Tibial artery (tissue), 4 donors: Measurements from ENCODE around the gene ABCG2.
A peak's percentile ranks its signal among the peaks of the same experiment; 100 is the strongest.

Source experiments
- DNase-seq, 2 donors: peaks; one replicate each; pipeline ENCODE4 v3.0.0-alpha.2; 2019
- H3K27ac ChIP-seq, 2 donors: fragments of 200-600 bp; sonication (generic) in 1 of 2; 1 replicate in 1 of 2; 2 replicates in 1 of 2; pipeline ENCODE4 v1.5.1; 2018 to 2019; ENCODE audit warnings: mild to moderate bottlenecking in 1 of 2
- H3K27me3 ChIP-seq, 2 donors: fragments of 200-600 bp; sonication (generic) in 1 of 2; one replicate each; pipeline versions ENCODE4 v1.5.1 to v1.6.0; 2016 to 2019
- H3K36me3 ChIP-seq, 3 donors: fragments of 200-600 bp; sonication (generic) in 2 of 3; one replicate each; pipeline ENCODE4 v1.5.1; 2016 to 2019; ENCODE audit warnings: mild to moderate bottlenecking in 2 of 3
- H3K4me1 ChIP-seq, 4 donors: fragments of 200-600 bp; sonication (generic) in 2 of 4; 1 replicate in 3 of 4; 2 replicates in 1 of 4; pipeline ENCODE4 v1.5.1; 2016 to 2019
- H3K4me3 ChIP-seq, 2 donors: fragments of 200-600 bp; sonication (generic) in 1 of 2; 1 replicate in 1 of 2; 2 replicates in 1 of 2; pipeline ENCODE4 v1.5.1; 2018 to 2019; ENCODE audit warnings: mild to moderate bottlenecking in 2 of 2
- H3K9me3 ChIP-seq, 3 donors: fragments of 200-600 bp; sonication (generic) in 1 of 3; one replicate each; pipeline ENCODE4 v1.5.1; 2016 to 2019
- intact Hi-C: fragments of 100-400 bp; cut with DNase I; formaldehyde crosslinking; loops from one replicate; pipeline ENCODE4 v1.15.0; 2023; ENCODE audit warnings: low total_unique reads
- TF ChIP-seq, protein P1 (sequence below), 2 experiments: fragments of 200-600 bp in 1 of 2; fragments of 450-650 bp in 1 of 2; IDR thresholded peaks; one replicate each; pipeline ENCODE4 v1.5.1; 2017 to 2019; ENCODE audit warnings: antibody characterized with exemption in 2 of 2, mild to moderate bottlenecking in 1 of 2, moderate library complexity in 1 of 2

The ABCG2 gene

DNA sequence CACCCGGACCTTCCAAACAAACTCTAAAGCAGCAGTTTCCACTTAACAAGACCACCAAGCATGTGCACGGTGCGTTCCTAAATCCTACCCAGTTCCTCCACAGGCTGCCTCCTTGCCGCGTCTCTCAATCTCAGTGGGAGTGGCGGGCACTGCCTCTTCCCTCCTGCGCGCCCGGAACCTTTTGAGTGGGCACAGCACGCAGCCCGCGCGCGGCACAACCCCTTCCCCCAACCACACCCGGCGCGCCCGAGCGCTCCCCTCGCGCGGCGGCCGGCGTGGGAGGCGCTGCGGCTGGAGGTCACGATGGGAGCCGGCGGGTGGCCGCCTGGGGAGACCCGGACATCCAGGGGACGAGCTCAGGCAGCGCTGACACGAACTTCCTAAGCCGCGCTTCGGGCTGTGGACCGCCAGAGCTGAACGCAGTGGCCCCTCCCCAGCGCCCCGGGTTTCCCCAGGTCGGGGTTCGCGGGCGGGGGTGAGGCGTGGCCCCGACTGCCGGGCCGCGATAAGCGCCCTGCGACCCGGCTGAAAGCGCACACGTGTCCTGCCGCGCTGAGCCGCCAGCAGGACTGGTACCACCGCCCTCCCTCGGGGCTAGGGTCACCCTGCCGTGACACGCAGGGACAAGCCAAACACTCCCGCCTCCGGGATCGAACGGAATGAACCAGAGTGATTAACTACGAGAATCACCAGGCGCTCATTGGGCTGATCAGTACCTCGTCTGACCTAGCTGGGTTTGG lies at the start of gene ABCG2:
Gene ABCG2, minus strand, starts transcription at position 151 of the 740 bp plus-strand sequence. CDS start 18,644 bp downstream, outside the sequence.
- TF ChIP-seq, protein P1, sequence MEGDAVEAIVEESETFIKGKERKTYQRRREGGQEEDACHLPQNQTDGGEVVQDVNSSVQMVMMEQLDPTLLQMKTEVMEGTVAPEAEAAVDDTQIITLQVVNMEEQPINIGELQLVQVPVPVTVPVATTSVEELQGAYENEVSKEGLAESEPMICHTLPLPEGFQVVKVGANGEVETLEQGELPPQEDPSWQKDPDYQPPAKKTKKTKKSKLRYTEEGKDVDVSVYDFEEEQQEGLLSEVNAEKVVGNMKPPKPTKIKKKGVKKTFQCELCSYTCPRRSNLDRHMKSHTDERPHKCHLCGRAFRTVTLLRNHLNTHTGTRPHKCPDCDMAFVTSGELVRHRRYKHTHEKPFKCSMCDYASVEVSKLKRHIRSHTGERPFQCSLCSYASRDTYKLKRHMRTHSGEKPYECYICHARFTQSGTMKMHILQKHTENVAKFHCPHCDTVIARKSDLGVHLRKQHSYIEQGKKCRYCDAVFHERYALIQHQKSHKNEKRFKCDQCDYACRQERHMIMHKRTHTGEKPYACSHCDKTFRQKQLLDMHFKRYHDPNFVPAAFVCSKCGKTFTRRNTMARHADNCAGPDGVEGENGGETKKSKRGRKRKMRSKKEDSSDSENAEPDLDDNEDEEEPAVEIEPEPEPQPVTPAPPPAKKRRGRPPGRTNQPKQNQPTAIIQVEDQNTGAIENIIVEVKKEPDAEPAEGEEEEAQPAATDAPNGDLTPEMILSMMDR (IDR thresholded peaks at IDR 0.05) = no peak
- Histone ChIP-seq H3K4me1 (peaks cover 0 to 10% (median 2%) of the 10 kb centered on the region in 4 donors), H3K9me3 (no peaks in the 10 kb centered on the region), H3K27me3 (no peaks in the 10 kb centered on the region), H3K4me3 (peak within 1 kb of the TSS; percentile 54 to 63), H3K27ac (no peak within 1 kb of the TSS), H3K36me3 (no peaks in the 10 kb centered on the region)
- intact Hi-C loops = no loop called here
- DNase-seq = peak in 1 of 2 donors; percentile 24

DNA sequence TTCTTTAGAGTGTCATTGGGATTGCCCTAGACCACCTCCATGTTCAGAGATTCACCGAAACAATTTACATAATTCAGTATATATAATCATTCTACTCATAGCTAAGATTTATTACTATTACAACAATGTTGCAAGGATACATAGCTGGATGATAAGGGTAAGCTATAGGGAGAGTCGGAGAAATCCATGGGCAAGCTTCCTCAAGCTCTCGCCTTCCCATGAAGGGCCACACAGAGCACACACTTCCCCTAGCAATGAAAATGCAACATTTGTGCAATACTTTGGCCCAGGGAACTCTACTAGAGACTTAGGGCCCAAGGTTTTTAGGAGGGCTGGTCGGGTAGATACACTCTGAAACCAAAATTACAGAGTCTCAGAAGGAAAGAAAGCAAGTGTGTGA lies 49.7 kb upstream of the ABCG2 start:
- Histone ChIP-seq H3K4me3 (no peak overlapping the region), H3K27ac (no peak overlapping the region), H3K36me3 (no peaks in the 10 kb centered on the region), H3K4me1 (peaks cover 0 to 11% (median 0%) of the 10 kb centered on the region in 4 donors), H3K27me3 (no peaks in the 10 kb centered on the region), H3K9me3 (no peaks in the 10 kb centered on the region)
- intact Hi-C loops = no loop called here
- TF ChIP-seq, protein P1 (IDR thresholded peaks at IDR 0.05) = no peak
- DNase-seq = no peak

DNA sequence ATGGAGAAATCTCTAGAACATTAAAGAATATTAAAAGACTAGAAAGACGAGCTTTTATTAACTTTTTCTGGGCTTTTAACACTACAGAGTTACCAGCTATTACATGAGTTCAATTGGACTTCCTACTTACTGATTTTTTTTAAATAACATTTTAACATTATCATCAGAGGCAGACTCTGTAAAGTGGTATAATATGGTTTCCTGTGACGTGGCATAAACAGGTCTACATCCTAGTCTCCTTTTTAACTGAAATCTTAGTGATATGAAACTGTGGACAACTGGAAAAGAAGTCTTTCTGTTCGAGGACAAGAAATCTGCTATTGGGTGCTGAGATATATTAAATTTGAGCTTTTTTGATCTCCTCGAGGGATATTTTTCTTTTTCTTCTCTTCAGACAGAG lies 48.7 kb upstream of the ABCG2 start:
- H3K4me1 ChIP-seq = peaks cover 0 to 11% (median 0%) of the 10 kb centered on the region in 4 donors
- TF ChIP-seq, protein P1 (IDR thresholded peaks at IDR 0.05) = no peak
- H3K27ac ChIP-seq = no peak overlapping the region
- DNase-seq = no peak
- no peaks in the 10 kb centered on the region for H3K27me3 ChIP-seq
- no peaks in the 10 kb centered on the region for H3K9me3 ChIP-seq
- no peaks in the 10 kb centered on the region for H3K36me3 ChIP-seq
- no peak overlapping the region for H3K4me3 ChIP-seq
- intact Hi-C loops = no loop called here

DNA sequence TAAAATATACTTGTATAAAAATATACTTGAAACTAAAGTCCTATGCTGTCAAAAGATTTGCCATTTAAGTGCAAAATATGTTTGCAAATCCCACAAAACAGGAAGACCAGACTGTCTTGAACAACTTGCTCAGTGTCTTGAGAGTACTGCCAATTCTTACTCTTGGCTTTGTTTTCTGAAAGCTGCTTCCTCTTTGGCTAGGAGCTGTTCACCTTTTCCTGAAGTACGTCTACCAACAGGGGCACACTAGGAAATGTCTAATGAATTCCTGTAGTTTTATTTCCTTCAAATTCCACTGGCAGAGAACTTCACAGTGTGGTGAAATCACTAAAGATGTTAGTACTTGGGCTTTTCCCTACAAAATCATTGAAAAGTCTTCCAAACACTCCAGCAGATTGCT lies 46.4 kb upstream of the ABCG2 start:
- DNase-seq = no peak
- Histone ChIP-seq H3K27me3 (no peaks in the 10 kb centered on the region), H3K4me3 (no peak overlapping the region), H3K27ac (no peak overlapping the region), H3K9me3 (no peaks in the 10 kb centered on the region), H3K36me3 (no peaks in the 10 kb centered on the region), H3K4me1 (peaks cover 0 to 7% (median 0%) of the 10 kb centered on the region in 4 donors)
- TF ChIP-seq, protein P1 (IDR thresholded peaks at IDR 0.05) = no peak
- intact Hi-C loops = no loop called here

DNA sequence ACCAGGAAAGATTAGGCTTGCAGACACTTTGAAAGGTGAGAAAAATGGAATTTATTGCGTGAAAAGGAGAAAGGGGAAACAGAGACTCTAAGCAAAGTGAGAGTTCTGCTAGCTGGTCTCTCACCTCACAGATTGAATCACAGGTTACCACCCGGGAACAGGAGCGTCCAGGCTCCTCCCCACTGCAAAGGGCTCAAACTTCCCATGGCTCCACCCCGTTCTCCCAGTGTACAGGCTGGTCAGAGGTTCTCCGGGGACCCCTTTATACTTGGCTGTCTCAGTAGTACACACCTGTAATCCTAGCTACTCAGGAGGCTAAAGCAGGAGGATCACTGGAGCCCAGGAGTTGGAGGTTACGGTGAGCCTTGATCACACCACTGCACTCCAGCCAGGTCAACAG lies 44.0 kb upstream of the ABCG2 start:
- Histone ChIP-seq H3K4me3 (no peak overlapping the region), H3K27me3 (no peaks in the 10 kb centered on the region), H3K36me3 (no peaks in the 10 kb centered on the region), H3K4me1 (peaks cover 0 to 7% (median 0%) of the 10 kb centered on the region in 4 donors), H3K9me3 (no peaks in the 10 kb centered on the region), H3K27ac (no peak overlapping the region)
- intact Hi-C loops = no loop called here
- TF ChIP-seq, protein P1 (IDR thresholded peaks at IDR 0.05) = no peak
- DNase-seq = no peak
